MCF 10A (cell line): ENCODE measurements around the gene SETD5. TPM values are rescaled to one million over a fixed set of nuclear protein-coding genes. Genes with fewer than 3 reads are reported as not detected.
A peak's percentile ranks its signal among the peaks of the same experiment; 100 is the strongest.

Source experiments
- BruUV-seq: library from RNA; stranded (reverse); fragments of 400-500 nt; replicated peaks from 2 replicates; lab custom pipeline; 2021; lab: Mats Ljungman, UMichigan
- CTCF ChIA-PET: fragments of 300-600 bp; sonication (Branson Sonifier 250); formaldehyde crosslinking; extraction: SDS; loops from one replicate; lab custom pipeline; 2021; ENCODE audit warnings: antibody characterized with exemption, inconsistent platforms; lab: Yijun Ruan, JAX
- POLR2A ChIA-PET: fragments of 300-600, 350-650 bp; sonication (Branson Sonifier 250); formaldehyde crosslinking; extraction: SDS; loops from one replicate; lab custom pipeline; 2020; ENCODE audit warnings: antibody characterized with exemption, inconsistent platforms; lab: Yijun Ruan, JAX
- DNase-seq: peaks from one replicate; pipeline ENCODE4 v3.0.0-alpha.2; 2018; ENCODE audit not compliant: unreplicated experiment
- H3K27ac Mint-ChIP-seq: one replicate; pipeline ENCODE4 v1.8.0; 2022; ENCODE audit warnings: mild to moderate bottlenecking, low read depth, mixed read lengths; ENCODE audit not compliant: unreplicated experiment
- H3K27me3 Mint-ChIP-seq: one replicate; pipeline ENCODE4 v1.8.0; 2022; ENCODE audit warnings: mixed read lengths; ENCODE audit not compliant: insufficient read depth, unreplicated experiment
- H3K36me3 Mint-ChIP-seq: one replicate; pipeline ENCODE4 v1.8.0; 2022; ENCODE audit warnings: mild to moderate bottlenecking, moderate library complexity, mixed read lengths; ENCODE audit not compliant: insufficient read depth, unreplicated experiment
- H3K4me1 Mint-ChIP-seq: one replicate; pipeline ENCODE4 v1.8.0; 2022; ENCODE audit warnings: mixed read lengths; ENCODE audit not compliant: insufficient read depth, unreplicated experiment
- H3K4me3 Mint-ChIP-seq: one replicate; pipeline ENCODE4 v1.8.0; 2022; ENCODE audit warnings: mild to moderate bottlenecking, moderate library complexity, mixed read lengths; ENCODE audit not compliant: unreplicated experiment
- H3K9me3 Mint-ChIP-seq: one replicate; pipeline ENCODE4 v1.8.0; 2022; ENCODE audit warnings: mixed read lengths; ENCODE audit not compliant: unreplicated experiment
- intact Hi-C: fragments of 100-400 bp; cut with micrococcal nuclease; formaldehyde crosslinking; loops from 2 replicates; pipeline ENCODE4 v1.14.1; 2022
- total RNA-seq: library from RNA; stranded (reverse); gene quantifications from 2 replicates; pipeline ENCODE4 v1.2.3, GENCODE V29; 2022
- TF ChIP-seq, protein P1 (sequence below): fragments of 200-600 bp; IDR thresholded peaks from one replicate; pipeline ENCODE4 v1.8.0; 2022; ENCODE audit warnings: antibody characterized with exemption, mild to moderate bottlenecking; ENCODE audit not compliant: unreplicated experiment

Gene SETD5
- total RNA-seq, 1 experiment from 2014 or later: 149 TPM

DNA sequence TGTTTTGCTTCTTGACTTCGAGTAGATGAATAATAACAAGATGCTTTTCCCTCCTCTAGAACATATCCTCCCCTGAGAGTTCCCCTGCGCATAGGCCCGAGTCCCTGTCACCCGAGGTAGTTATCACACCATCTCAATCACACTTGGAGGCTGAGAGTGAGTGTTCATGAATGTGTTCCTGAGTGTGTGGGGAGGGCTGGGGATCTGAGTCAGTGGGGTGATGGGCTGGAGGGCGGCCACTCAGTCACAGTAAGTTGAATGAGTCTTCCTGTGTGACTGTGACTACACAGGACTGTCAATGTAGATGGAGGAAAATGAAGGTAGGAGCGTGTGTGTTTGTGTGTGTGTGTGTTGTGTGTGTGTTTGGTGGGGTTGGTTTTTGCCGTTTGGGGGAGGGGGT is 71.0 kb downstream of the SETD5 start:
- CTCF ChIA-PET: no interaction called here
- no peak for DNase-seq
- H3K9me3 Mint-ChIP-seq: no peaks in the 10 kb centered on the region
- no peaks in the 10 kb centered on the region for H3K27me3 Mint-ChIP-seq
- TF ChIP-seq, protein P1, sequence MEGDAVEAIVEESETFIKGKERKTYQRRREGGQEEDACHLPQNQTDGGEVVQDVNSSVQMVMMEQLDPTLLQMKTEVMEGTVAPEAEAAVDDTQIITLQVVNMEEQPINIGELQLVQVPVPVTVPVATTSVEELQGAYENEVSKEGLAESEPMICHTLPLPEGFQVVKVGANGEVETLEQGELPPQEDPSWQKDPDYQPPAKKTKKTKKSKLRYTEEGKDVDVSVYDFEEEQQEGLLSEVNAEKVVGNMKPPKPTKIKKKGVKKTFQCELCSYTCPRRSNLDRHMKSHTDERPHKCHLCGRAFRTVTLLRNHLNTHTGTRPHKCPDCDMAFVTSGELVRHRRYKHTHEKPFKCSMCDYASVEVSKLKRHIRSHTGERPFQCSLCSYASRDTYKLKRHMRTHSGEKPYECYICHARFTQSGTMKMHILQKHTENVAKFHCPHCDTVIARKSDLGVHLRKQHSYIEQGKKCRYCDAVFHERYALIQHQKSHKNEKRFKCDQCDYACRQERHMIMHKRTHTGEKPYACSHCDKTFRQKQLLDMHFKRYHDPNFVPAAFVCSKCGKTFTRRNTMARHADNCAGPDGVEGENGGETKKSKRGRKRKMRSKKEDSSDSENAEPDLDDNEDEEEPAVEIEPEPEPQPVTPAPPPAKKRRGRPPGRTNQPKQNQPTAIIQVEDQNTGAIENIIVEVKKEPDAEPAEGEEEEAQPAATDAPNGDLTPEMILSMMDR: no peak
- peak overlapping the region; percentile 2 for H3K27ac Mint-ChIP-seq
- peaks cover 98% of the 10 kb centered on the region for H3K36me3 Mint-ChIP-seq
- intact Hi-C loops: no loop called here
- no TSS peak for BruUV-seq
- POLR2A ChIA-PET: no interaction called here
- H3K4me1 Mint-ChIP-seq: no peaks in the 10 kb centered on the region
- no peak overlapping the region for H3K4me3 Mint-ChIP-seq

DNA sequence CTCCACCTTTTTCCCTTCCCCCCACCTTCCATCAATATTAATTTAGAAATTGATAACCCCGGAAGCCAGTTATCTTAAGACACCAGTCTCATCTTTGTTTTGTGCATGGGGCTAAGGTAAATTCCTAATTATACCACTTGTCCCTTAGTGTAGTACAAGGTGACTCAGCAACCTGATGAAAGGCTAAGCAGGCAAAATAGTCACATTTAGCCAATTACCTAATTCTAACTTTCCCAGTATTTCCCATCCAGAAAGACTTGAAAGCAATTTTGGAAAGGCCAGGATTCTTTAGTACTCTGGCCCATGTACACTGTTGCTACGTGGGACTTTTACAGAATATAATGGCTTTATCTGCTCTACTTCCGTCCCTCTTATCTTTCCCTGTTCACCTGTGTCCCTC is 72.6 kb downstream of the SETD5 start:
- H3K27me3 Mint-ChIP-seq: no peaks in the 10 kb centered on the region
- H3K36me3 Mint-ChIP-seq: peaks cover 98% of the 10 kb centered on the region
- DNase-seq: no peak
- POLR2A ChIA-PET: interaction anchor here (0.7 to 1.0 kb wide), 2 partner anchors 75 to 456 kb away, joined by 3 read pairs; no protein-coding TSS in a partner anchor
- intact Hi-C loops: no loop called here
- CTCF ChIA-PET: no interaction called here
- H3K4me3 Mint-ChIP-seq: no peak overlapping the region
- no peak overlapping the region for H3K27ac Mint-ChIP-seq
- H3K9me3 Mint-ChIP-seq: no peaks in the 10 kb centered on the region
- no peaks in the 10 kb centered on the region for H3K4me1 Mint-ChIP-seq
- no TSS peak for BruUV-seq
- TF ChIP-seq, protein P1: no peak

DNA sequence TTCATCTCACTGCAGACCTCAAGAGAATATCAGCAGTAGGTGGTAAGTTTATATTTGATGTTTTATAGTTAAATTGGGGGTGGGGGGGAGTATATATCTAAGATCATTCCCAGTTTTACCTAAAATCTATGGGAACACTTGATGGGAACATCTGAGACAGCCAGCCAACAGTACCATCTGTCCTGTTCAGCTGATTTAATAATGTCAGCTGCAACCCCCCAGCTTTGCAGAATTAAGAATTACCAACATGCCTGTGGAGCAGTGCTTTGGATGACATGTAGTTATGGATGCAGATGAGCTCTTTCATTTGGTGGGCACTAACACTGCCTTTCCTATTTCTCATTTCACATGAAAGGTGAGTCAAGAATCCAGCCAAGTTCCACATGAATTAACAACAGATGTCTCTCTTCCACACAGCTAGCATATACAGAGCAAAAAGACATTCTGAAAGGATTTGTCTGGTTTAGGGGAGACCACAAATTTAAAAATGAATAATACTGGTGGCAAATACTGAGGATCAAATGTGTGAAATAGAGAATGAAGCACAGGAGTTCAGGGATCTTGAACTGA is 76.2 kb downstream of the SETD5 start:
- BruUV-seq: no TSS peak
- TF ChIP-seq, protein P1: no peak
- Mint-ChIP-seq H3K27ac (peak overlapping the region; percentile 69), H3K4me3 (no peak overlapping the region), H3K27me3 (no peaks in the 10 kb centered on the region), H3K9me3 (no peaks in the 10 kb centered on the region), H3K36me3 (peaks cover 98% of the 10 kb centered on the region), H3K4me1 (no peaks in the 10 kb centered on the region)
- CTCF ChIA-PET: interaction anchor here (0.7 kb wide), 1 partner anchor 727 kb away, joined by 3 read pairs; no protein-coding TSS in a partner anchor
- DNase-seq: no peak
- POLR2A ChIA-PET: interaction anchor here (0.9 kb wide), 1 partner anchor 24 kb away, joined by 3 read pairs; no protein-coding TSS in a partner anchor
- intact Hi-C loops: no loop called here

DNA sequence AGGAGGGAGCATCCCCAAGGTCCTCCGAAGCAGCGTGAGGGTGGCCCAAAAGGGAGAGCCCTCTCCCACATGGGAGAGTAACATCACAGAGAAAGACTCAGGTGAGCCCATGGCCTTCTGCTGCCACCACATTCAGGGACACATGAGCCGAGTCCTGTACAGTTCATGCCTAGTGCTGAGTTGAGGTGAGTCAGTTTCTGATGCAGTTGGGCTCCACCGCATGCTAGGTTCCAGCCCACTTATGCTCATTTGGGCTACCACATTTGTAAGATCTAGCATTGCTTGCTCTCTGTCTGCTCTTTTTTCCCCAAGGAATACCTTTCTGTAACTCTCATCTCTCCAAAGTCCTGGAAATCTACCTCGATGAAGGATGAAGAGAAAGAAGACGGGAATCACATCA is 77.1 kb downstream of the SETD5 start:
- no TSS peak for BruUV-seq
- no peaks in the 10 kb centered on the region for H3K9me3 Mint-ChIP-seq
- H3K4me1 Mint-ChIP-seq: no peaks in the 10 kb centered on the region
- no peak for DNase-seq
- intact Hi-C loops: no loop called here
- H3K36me3 Mint-ChIP-seq: peaks cover 100% of the 10 kb centered on the region
- CTCF ChIA-PET: no interaction called here
- POLR2A ChIA-PET: no interaction called here
- TF ChIP-seq, protein P1: no peak
- H3K4me3 Mint-ChIP-seq: no peak overlapping the region
- H3K27ac Mint-ChIP-seq: no peak overlapping the region
- no peaks in the 10 kb centered on the region for H3K27me3 Mint-ChIP-seq
